ENCODE measurements around the gene AGPAT3. TPM values are rescaled to one million over a fixed set of nuclear protein-coding genes. Genes with fewer than 3 reads are reported as not detected.

The AGPAT3 gene
- total RNA-seq, 2 experiments from 2014 or later: 94.3 to 101 TPM

GRCh38 chr21:43991447-43991991, 126.5 kb downstream of the AGPAT3 start:
- DNase-seq (no peak), ATAC-seq (no peak)
- H3K36me3 Mint-ChIP-seq: no peaks in the 10 kb centered on the region
- peaks cover 5% of the 10 kb centered on the region for H3K27me3 Mint-ChIP-seq
- no peaks in the 10 kb centered on the region for H3K9me3 Mint-ChIP-seq (ENCODE audit: low read depth)
- no peak overlapping the region for H3K27ac Mint-ChIP-seq
- CTCF ChIA-PET: interaction anchor here (1.4 kb wide), 1 partner anchor 16 kb away, joined by 7 read pairs; no protein-coding TSS in a partner anchor
- no peak overlapping the region for H3K4me3 Mint-ChIP-seq
- H3K4me1 Mint-ChIP-seq: no peaks in the 10 kb centered on the region

- DNase-seq (no peak), ATAC-seq (no peak)
- peaks cover 7% of the 10 kb centered on the region for H3K27me3 Mint-ChIP-seq
- H3K4me3 Mint-ChIP-seq: no peak overlapping the region
- H3K27ac Mint-ChIP-seq: no peak overlapping the region
- H3K4me1 Mint-ChIP-seq: no peaks in the 10 kb centered on the region
- no peaks in the 10 kb centered on the region for H3K36me3 Mint-ChIP-seq
- CTCF ChIA-PET: interaction anchor here (1.1 to 1.4 kb wide), 2 partner anchors 11 to 17 kb away, joined by 3 to 7 read pairs; no protein-coding TSS in a partner anchor
- H3K9me3 Mint-ChIP-seq (ENCODE audit: low read depth): no peaks in the 10 kb centered on the region
Observed at GRCh38 chr21:43992121-43992520, 127.1 kb downstream of the AGPAT3 start.

GRCh38 chr21:43993420-43993934, 128.5 kb downstream of the AGPAT3 start:
- no peak overlapping the region for H3K27ac Mint-ChIP-seq
- no peaks in the 10 kb centered on the region for H3K4me1 Mint-ChIP-seq
- CTCF ChIA-PET: interaction anchor here (1.1 kb wide), 1 partner anchor 10 kb away, joined by 3 read pairs; no protein-coding TSS in a partner anchor
- DNase-seq (no peak), ATAC-seq (no peak)
- H3K27me3 Mint-ChIP-seq: peaks cover 13% of the 10 kb centered on the region
- no peaks in the 10 kb centered on the region for H3K36me3 Mint-ChIP-seq
- H3K4me3 Mint-ChIP-seq: no peak overlapping the region
- no peaks in the 10 kb centered on the region for H3K9me3 Mint-ChIP-seq (ENCODE audit: low read depth)

GRCh38 chr21:43994085-43994484, 129.1 kb downstream of the AGPAT3 start:
- no peak overlapping the region for H3K4me3 Mint-ChIP-seq
- no peak overlapping the region for H3K27ac Mint-ChIP-seq
- H3K27me3 Mint-ChIP-seq: peaks cover 13% of the 10 kb centered on the region
- H3K4me1 Mint-ChIP-seq: no peaks in the 10 kb centered on the region
- H3K9me3 Mint-ChIP-seq (ENCODE audit: low read depth): no peaks in the 10 kb centered on the region
- ATAC-seq (no peak), DNase-seq (no peak)
- H3K36me3 Mint-ChIP-seq: no peaks in the 10 kb centered on the region
- CTCF ChIA-PET: no interaction called here

- DNase-seq (no peak), ATAC-seq (no peak)
- Mint-ChIP-seq H3K9me3 (ENCODE audit: low read depth) (no peaks in the 10 kb centered on the region), H3K4me3 (no peak overlapping the region), H3K36me3 (no peaks in the 10 kb centered on the region), H3K4me1 (no peaks in the 10 kb centered on the region), H3K27me3 (peaks cover 13% of the 10 kb centered on the region), H3K27ac (no peak overlapping the region)
- CTCF ChIA-PET: no interaction called here
Observed at GRCh38 chr21:43994646-43995045, 129.6 kb downstream of the AGPAT3 start.

- Mint-ChIP-seq H3K27me3 (peaks cover 13% of the 10 kb centered on the region), H3K4me3 (no peak overlapping the region), H3K4me1 (no peaks in the 10 kb centered on the region), H3K27ac (no peak overlapping the region), H3K9me3 (ENCODE audit: low read depth) (no peaks in the 10 kb centered on the region), H3K36me3 (no peaks in the 10 kb centered on the region)
- CTCF ChIA-PET: no interaction called here
- no peak for DNase-seq
- ATAC-seq: no peak
Observed at GRCh38 chr21:43995521-43996105, 130.6 kb downstream of the AGPAT3 start.

- H3K27me3 Mint-ChIP-seq: peaks cover 13% of the 10 kb centered on the region
- H3K4me1 Mint-ChIP-seq: no peaks in the 10 kb centered on the region
- no peak overlapping the region for H3K27ac Mint-ChIP-seq
- H3K9me3 Mint-ChIP-seq (ENCODE audit: low read depth): no peaks in the 10 kb centered on the region
- no peak overlapping the region for H3K4me3 Mint-ChIP-seq
- no peak for DNase-seq
- CTCF ChIA-PET: interaction anchor here (0.8 to 1.4 kb wide), 3 partner anchors 18 to 189 kb away, joined by 3 to 5 read pairs (median 3); no protein-coding TSS in a partner anchor
- no peaks in the 10 kb centered on the region for H3K36me3 Mint-ChIP-seq
- no peak for ATAC-seq
Observed at GRCh38 chr21:43997766-43998742, 133.0 kb downstream of the AGPAT3 start.

GRCh38 chr21:44000360-44000759, 135.3 kb downstream of the AGPAT3 start:
- no peak for ATAC-seq
- H3K9me3 Mint-ChIP-seq (ENCODE audit: low read depth): no peaks in the 10 kb centered on the region
- H3K27me3 Mint-ChIP-seq: peaks cover 11% of the 10 kb centered on the region
- H3K4me3 Mint-ChIP-seq: no peak overlapping the region
- CTCF ChIA-PET: no interaction called here
- DNase-seq: no peak
- no peaks in the 10 kb centered on the region for H3K4me1 Mint-ChIP-seq
- H3K27ac Mint-ChIP-seq: no peak overlapping the region
- no peaks in the 10 kb centered on the region for H3K36me3 Mint-ChIP-seq

- peaks cover 4% of the 10 kb centered on the region for H3K27me3 Mint-ChIP-seq
- no peaks in the 10 kb centered on the region for H3K36me3 Mint-ChIP-seq
- no peaks in the 10 kb centered on the region for H3K4me1 Mint-ChIP-seq
- no peaks in the 10 kb centered on the region for H3K9me3 Mint-ChIP-seq (ENCODE audit: low read depth)
- DNase-seq: no peak
- no peak for ATAC-seq
- H3K4me3 Mint-ChIP-seq: no peak overlapping the region
- CTCF ChIA-PET: interaction anchor here (1.3 kb wide), 1 partner anchor 10 kb away, joined by 3 read pairs; no protein-coding TSS in a partner anchor
- no peak overlapping the region for H3K27ac Mint-ChIP-seq
Observed at GRCh38 chr21:44002511-44002910, 137.5 kb downstream of the AGPAT3 start.

GRCh38 chr21:44003307-44003966, 138.4 kb downstream of the AGPAT3 start:
- Mint-ChIP-seq H3K4me1 (no peaks in the 10 kb centered on the region), H3K9me3 (ENCODE audit: low read depth) (no peaks in the 10 kb centered on the region), H3K27ac (no peak overlapping the region), H3K4me3 (no peak overlapping the region), H3K27me3 (no peaks in the 10 kb centered on the region), H3K36me3 (no peaks in the 10 kb centered on the region)
- CTCF ChIA-PET: interaction anchor here (1.3 kb wide), 1 partner anchor 11 kb away, joined by 3 read pairs; no protein-coding TSS in a partner anchor
- DNase-seq (no peak), ATAC-seq (no peak)

- H3K4me3 Mint-ChIP-seq: no peak overlapping the region
- CTCF ChIA-PET: no interaction called here
- ATAC-seq: no peak
- H3K27ac Mint-ChIP-seq: no peak overlapping the region
- H3K36me3 Mint-ChIP-seq: peaks cover 2% of the 10 kb centered on the region
- H3K27me3 Mint-ChIP-seq: no peaks in the 10 kb centered on the region
- no peaks in the 10 kb centered on the region for H3K9me3 Mint-ChIP-seq (ENCODE audit: low read depth)
- peaks cover 2% of the 10 kb centered on the region for H3K4me1 Mint-ChIP-seq
- DNase-seq: no peak
Observed at GRCh38 chr21:44005071-44005470, 140.0 kb downstream of the AGPAT3 start.

GRCh38 chr21:44005593-44005992, 140.6 kb downstream of the AGPAT3 start:
- Mint-ChIP-seq H3K4me3 (no peak overlapping the region), H3K4me1 (peaks cover 7% of the 10 kb centered on the region), H3K36me3 (peaks cover 2% of the 10 kb centered on the region), H3K27me3 (no peaks in the 10 kb centered on the region), H3K9me3 (ENCODE audit: low read depth) (no peaks in the 10 kb centered on the region), H3K27ac (no peak overlapping the region)
- CTCF ChIA-PET: no interaction called here
- no peak for ATAC-seq
- no peak for DNase-seq

- CTCF ChIA-PET: no interaction called here
- Mint-ChIP-seq H3K9me3 (ENCODE audit: low read depth) (no peaks in the 10 kb centered on the region), H3K4me3 (no peak overlapping the region), H3K27me3 (no peaks in the 10 kb centered on the region), H3K27ac (no peak overlapping the region), H3K36me3 (peaks cover 3% of the 10 kb centered on the region), H3K4me1 (peaks cover 10% of the 10 kb centered on the region)
- DNase-seq (no peak), ATAC-seq (no peak)
Observed at GRCh38 chr21:44006017-44006619, 141.1 kb downstream of the AGPAT3 start.

Data from activated CD8-positive, alpha-beta memory T cell treated with anti-CD3 and anti-CD28 coated beads, Interleukin-2, amount 10 ng/mL, durations not matched to agents 7 days and 5 days (primary cell).